ENCODE results near the gene GRAMD1B. TPM values are rescaled to one million over a fixed set of nuclear protein-coding genes. Genes with fewer than 3 reads are reported as not detected.

GRAMD1B gene
- total and polyA plus RNA-seq, 4 donors = 0.29 to 2.6 (median 1.3) TPM

DNA sequence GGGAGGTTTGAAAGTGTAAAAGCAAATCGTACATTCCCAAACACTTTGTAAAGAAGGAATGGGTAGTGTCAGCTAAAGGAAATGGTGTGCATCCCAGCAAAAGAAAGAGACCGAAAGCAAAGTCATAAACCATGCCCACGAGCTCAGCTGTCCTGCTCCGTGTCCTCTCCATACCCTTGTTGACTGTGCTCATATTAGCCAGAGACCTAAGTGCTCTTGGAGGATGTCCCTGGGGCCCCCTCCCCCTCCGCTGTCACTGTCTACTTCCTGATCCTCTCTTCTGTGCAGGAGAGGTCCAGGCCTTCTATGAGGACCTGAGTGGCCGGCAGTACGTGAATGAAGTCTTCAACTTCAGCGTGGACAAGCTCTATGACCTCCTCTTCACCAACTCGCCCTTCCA lies 178.3 kb downstream of the GRAMD1B start:
- Histone ChIP-seq H3K4me3 (ENCODE audit: low read depth in 1 of 3, low read length in 3 of 3) (no peak overlapping the region), H3K27ac (ENCODE audit: low read depth in 1 of 2, low read length in 2 of 2) (no peak overlapping the region), H3K4me1 (ENCODE audit: control insufficient read depth in 4 of 4, insufficient read depth in 4 of 4, low read length in 3 of 4) (no peaks in the 10 kb centered on the region), H3K9me3 (ENCODE audit: control insufficient read depth in 4 of 4, low read length in 3 of 4) (no peaks in the 10 kb centered on the region), H3K27me3 (ENCODE audit: control insufficient read depth in 4 of 4, insufficient read depth in 4 of 4, low read length in 3 of 4) (no peaks in the 10 kb centered on the region), H3K36me3 (ENCODE audit: control insufficient read depth in 4 of 4, insufficient read depth in 3 of 4, low read depth in 1 of 4, low read length in 3 of 4) (no peaks in the 10 kb centered on the region), H3K9ac (ENCODE audit: low read depth in 1 of 2, low read length in 2 of 2) (no peak overlapping the region)
- TF ChIP-seq, protein P1, sequence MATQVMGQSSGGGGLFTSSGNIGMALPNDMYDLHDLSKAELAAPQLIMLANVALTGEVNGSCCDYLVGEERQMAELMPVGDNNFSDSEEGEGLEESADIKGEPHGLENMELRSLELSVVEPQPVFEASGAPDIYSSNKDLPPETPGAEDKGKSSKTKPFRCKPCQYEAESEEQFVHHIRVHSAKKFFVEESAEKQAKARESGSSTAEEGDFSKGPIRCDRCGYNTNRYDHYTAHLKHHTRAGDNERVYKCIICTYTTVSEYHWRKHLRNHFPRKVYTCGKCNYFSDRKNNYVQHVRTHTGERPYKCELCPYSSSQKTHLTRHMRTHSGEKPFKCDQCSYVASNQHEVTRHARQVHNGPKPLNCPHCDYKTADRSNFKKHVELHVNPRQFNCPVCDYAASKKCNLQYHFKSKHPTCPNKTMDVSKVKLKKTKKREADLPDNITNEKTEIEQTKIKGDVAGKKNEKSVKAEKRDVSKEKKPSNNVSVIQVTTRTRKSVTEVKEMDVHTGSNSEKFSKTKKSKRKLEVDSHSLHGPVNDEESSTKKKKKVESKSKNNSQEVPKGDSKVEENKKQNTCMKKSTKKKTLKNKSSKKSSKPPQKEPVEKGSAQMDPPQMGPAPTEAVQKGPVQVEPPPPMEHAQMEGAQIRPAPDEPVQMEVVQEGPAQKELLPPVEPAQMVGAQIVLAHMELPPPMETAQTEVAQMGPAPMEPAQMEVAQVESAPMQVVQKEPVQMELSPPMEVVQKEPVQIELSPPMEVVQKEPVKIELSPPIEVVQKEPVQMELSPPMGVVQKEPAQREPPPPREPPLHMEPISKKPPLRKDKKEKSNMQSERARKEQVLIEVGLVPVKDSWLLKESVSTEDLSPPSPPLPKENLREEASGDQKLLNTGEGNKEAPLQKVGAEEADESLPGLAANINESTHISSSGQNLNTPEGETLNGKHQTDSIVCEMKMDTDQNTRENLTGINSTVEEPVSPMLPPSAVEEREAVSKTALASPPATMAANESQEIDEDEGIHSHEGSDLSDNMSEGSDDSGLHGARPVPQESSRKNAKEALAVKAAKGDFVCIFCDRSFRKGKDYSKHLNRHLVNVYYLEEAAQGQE (IDR thresholded peaks at IDR 0.05) = no peak
- TF ChIP-seq GABPA (IDR thresholded peaks at IDR 0.05 in 1 of 2, conservative IDR thresholded peaks at IDR 0.05 in 1 of 2) (no peak), FOXA2 (IDR thresholded peaks at IDR 0.05) (no peak)
- no peak for DNase-seq (ENCODE audit: low spot score)
- WGBS = 93% methylated on average over 9 of the region's 9 CpGs

DNA sequence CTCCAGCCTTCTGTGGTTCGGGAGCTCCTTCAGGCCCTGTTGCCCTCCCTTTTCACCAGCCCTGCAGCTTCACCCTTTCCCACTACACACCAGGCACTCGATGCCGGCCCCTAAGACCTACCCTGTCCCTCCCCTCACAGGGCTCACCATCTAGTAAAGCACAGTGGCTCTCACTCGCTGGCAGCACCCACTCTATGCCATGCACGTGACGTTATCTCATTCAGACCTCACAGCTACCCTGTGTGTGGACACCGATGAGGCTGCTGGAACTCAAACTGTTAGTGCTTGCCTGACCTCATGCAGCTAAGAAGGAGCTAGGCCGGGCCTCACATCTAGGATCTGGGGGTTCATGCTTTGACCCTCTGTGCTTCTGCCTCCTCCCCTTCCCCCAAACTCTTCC lies 178.9 kb downstream of the GRAMD1B start:
- Histone ChIP-seq H3K9me3 (ENCODE audit: control insufficient read depth in 4 of 4, low read length in 3 of 4) (no peaks in the 10 kb centered on the region), H3K9ac (ENCODE audit: low read depth in 1 of 2, low read length in 2 of 2) (no peak overlapping the region), H3K4me1 (ENCODE audit: control insufficient read depth in 4 of 4, insufficient read depth in 4 of 4, low read length in 3 of 4) (no peaks in the 10 kb centered on the region), H3K27me3 (ENCODE audit: control insufficient read depth in 4 of 4, insufficient read depth in 4 of 4, low read length in 3 of 4) (no peaks in the 10 kb centered on the region), H3K36me3 (ENCODE audit: control insufficient read depth in 4 of 4, insufficient read depth in 3 of 4, low read depth in 1 of 4, low read length in 3 of 4) (no peaks in the 10 kb centered on the region), H3K4me3 (ENCODE audit: low read depth in 1 of 3, low read length in 3 of 3) (no peak overlapping the region), H3K27ac (ENCODE audit: low read depth in 1 of 2, low read length in 2 of 2) (no peak overlapping the region)
- 85% methylated on average over 8 of the region's 8 CpGs for WGBS
- DNase-seq (ENCODE audit: low spot score) = no peak
- TF ChIP-seq FOXA2 (IDR thresholded peaks at IDR 0.05) (no peak), HNF4G (IDR thresholded peaks at IDR 0.05) (no peak), HNF4A (conservative IDR thresholded peaks at IDR 0.05) (no peak), JUND (IDR thresholded peaks at IDR 0.05) (no peak), RXRA (IDR thresholded peaks at IDR 0.05) (no peak), YY1 (IDR thresholded peaks at IDR 0.05) (no peak), RAD21 (IDR thresholded peaks at IDR 0.05) (no peak), NR2F2 (IDR thresholded peaks at IDR 0.05) (no peak), TAF1 (conservative IDR thresholded peaks at IDR 0.05) (no peak)
- TF ChIP-seq, protein P2, sequence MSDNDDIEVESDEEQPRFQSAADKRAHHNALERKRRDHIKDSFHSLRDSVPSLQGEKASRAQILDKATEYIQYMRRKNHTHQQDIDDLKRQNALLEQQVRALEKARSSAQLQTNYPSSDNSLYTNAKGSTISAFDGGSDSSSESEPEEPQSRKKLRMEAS (IDR thresholded peaks at IDR 0.05) = no peak
- TF ChIP-seq, protein P3, sequence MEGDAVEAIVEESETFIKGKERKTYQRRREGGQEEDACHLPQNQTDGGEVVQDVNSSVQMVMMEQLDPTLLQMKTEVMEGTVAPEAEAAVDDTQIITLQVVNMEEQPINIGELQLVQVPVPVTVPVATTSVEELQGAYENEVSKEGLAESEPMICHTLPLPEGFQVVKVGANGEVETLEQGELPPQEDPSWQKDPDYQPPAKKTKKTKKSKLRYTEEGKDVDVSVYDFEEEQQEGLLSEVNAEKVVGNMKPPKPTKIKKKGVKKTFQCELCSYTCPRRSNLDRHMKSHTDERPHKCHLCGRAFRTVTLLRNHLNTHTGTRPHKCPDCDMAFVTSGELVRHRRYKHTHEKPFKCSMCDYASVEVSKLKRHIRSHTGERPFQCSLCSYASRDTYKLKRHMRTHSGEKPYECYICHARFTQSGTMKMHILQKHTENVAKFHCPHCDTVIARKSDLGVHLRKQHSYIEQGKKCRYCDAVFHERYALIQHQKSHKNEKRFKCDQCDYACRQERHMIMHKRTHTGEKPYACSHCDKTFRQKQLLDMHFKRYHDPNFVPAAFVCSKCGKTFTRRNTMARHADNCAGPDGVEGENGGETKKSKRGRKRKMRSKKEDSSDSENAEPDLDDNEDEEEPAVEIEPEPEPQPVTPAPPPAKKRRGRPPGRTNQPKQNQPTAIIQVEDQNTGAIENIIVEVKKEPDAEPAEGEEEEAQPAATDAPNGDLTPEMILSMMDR (IDR thresholded peaks at IDR 0.05; ENCODE audit: low read depth, low read length, missing input control) = no peak

DNA sequence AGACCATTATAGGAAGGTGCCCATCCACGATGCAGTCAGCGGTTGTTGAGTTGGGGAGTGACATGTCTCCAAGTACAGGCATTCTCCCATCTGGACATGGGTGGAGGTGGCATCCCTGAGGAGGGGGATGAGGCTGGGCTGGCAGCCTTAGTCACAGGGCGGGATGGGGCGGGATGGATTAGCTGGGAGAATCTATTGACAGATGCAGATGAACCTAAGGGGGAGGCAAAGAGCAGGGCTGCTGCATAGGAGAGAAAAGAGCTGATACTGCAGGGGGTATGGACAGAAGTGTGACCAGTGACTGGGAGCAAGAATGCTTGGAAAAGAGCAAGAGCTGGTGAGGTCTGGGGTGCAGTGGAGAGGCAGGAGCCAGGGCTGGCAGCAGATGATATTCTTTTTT lies 181.6 kb downstream of the GRAMD1B start:
- Histone ChIP-seq H3K4me1 (ENCODE audit: control insufficient read depth in 4 of 4, insufficient read depth in 4 of 4, low read length in 3 of 4) (no peaks in the 10 kb centered on the region), H3K9me3 (ENCODE audit: control insufficient read depth in 4 of 4, low read length in 3 of 4) (peaks cover 0 to 2% (median 0%) of the 10 kb centered on the region in 4 donors), H3K27ac (ENCODE audit: low read depth in 1 of 2, low read length in 2 of 2) (no peak overlapping the region), H3K9ac (ENCODE audit: low read depth in 1 of 2, low read length in 2 of 2) (no peak overlapping the region), H3K36me3 (ENCODE audit: control insufficient read depth in 4 of 4, insufficient read depth in 3 of 4, low read depth in 1 of 4, low read length in 3 of 4) (no peaks in the 10 kb centered on the region), H3K27me3 (ENCODE audit: control insufficient read depth in 4 of 4, insufficient read depth in 4 of 4, low read length in 3 of 4) (no peaks in the 10 kb centered on the region), H3K4me3 (ENCODE audit: low read depth in 1 of 3, low read length in 3 of 3) (no peak overlapping the region)
- no peak for DNase-seq (ENCODE audit: low spot score)
- WGBS = 85% methylated on average over 4 of the region's 4 CpGs
- TF ChIP-seq YY1 (IDR thresholded peaks at IDR 0.05) (no peak), FOXA2 (IDR thresholded peaks at IDR 0.05) (no peak), NR2F2 (IDR thresholded peaks at IDR 0.05) (no peak), SP1 (IDR thresholded peaks at IDR 0.05) (no peak), FOXA1 (IDR thresholded peaks at IDR 0.05) (no peak), GABPA (IDR thresholded peaks at IDR 0.05 in 1 of 2, conservative IDR thresholded peaks at IDR 0.05 in 1 of 2) (no peak), EGR1 (IDR thresholded peaks at IDR 0.05; ENCODE audit: low read depth in 2 of 2) (no peak), RAD21 (IDR thresholded peaks at IDR 0.05) (no peak), HNF4G (IDR thresholded peaks at IDR 0.05) (no peak), TAF1 (conservative IDR thresholded peaks at IDR 0.05) (no peak), JUND (IDR thresholded peaks at IDR 0.05) (no peak)
- TF ChIP-seq, protein P1 (IDR thresholded peaks at IDR 0.05) = no peak
- TF ChIP-seq, protein P4, sequence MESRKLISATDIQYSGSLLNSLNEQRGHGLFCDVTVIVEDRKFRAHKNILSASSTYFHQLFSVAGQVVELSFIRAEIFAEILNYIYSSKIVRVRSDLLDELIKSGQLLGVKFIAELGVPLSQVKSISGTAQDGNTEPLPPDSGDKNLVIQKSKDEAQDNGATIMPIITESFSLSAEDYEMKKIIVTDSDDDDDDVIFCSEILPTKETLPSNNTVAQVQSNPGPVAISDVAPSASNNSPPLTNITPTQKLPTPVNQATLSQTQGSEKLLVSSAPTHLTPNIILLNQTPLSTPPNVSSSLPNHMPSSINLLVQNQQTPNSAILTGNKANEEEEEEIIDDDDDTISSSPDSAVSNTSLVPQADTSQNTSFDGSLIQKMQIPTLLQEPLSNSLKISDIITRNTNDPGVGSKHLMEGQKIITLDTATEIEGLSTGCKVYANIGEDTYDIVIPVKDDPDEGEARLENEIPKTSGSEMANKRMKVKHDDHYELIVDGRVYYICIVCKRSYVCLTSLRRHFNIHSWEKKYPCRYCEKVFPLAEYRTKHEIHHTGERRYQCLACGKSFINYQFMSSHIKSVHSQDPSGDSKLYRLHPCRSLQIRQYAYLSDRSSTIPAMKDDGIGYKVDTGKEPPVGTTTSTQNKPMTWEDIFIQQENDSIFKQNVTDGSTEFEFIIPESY (IDR thresholded peaks at IDR 0.05) = no peak

Data from liver (tissue), 9 donors.